Stimulated activated CD4-positive, alpha-beta T cell treated with anti-CD3 and anti-CD28 coated beads, Interleukin-15, amount 100 ng/mL, for 1 hour (primary cell): ENCODE data around the gene AGPAT4.
"Not testable (repeated sequence)": the region's sequence is repeated elsewhere in the genome, so short reads cannot be mapped to it uniquely, and the experiment has no call there.

Experiments
- DNase-seq, 2 donors: peaks; one replicate each; pipeline ENCODE4 v3.0.0-alpha.2; 2020; ENCODE audit warnings: low read depth in 1 of 2, low spot score in 1 of 2

The AGPAT4 gene

GRCh38 chr6:161141173-161141572, 132.7 kb downstream of the AGPAT4 start:
- DNase-seq, result no peak

- DNase-seq, result no peak
Measured at GRCh38 chr6:161140554-161140875, 133.3 kb downstream of the AGPAT4 start.

DNA sequence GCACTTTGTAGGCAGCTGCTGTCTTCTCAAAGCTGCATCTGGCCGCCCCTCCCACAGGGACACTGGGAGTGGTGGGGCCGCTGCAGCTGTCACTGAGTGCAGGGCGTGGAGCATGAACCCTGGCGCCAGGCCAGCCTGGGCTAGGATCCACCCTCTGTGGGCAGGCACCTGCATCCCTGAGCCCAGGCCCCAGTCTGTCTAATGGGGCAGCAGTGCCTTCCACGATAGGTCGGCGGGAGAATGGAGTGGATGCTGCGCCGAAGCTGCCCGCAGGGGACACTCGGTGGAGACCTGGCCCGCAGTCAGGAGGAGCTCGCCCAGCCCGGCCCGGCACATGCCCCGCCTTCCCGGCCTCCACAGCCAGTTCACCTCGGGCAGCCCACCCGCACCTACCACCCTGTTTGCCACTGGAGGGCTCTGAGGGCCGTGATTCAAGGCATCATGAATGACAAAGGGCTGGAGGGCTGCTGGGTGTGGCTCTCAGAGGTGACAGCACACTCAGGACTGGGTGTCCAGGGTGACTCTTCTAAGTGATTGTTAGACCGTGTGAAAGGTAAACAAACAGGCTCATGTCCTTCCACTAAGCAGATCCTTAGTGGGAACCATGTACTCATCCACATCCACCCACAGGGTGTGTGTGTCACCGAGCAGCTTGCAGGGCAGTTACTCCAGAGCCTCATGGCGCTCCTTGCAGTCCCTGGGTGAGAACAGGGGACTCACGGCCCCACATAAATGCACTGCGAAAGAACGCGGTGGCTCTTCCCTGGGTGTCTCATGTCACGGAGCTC, 133.9 kb downstream of the AGPAT4 start:
- DNase-seq, result no peak

DNA sequence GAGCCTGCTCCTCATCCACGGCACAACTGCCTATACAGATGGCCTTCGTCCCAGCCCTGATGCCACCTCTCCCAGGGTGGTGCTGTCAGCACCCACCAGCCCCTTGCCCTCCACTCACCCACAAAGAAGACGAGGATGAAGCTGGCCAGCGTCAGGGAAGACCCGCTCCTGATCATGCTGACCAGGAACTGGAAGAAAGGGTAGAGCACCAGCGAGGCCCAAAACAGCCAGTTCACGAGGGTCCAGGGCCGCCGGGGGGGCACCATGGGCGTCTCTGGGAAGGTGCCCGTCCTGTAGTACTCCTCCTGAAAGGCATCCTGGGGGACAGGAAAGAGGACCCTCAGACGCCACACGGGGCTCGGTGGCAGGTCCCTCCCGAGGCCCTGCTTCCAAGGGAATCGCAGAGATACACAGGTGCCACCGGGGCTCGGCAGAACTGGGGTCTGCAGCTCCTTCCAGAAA, 134.5 kb downstream of the AGPAT4 start:
- DNase-seq, result no peak

GRCh38 chr6:161138543-161139303, 135.1 kb downstream of the AGPAT4 start:
- DNase-seq, result no peak

DNA sequence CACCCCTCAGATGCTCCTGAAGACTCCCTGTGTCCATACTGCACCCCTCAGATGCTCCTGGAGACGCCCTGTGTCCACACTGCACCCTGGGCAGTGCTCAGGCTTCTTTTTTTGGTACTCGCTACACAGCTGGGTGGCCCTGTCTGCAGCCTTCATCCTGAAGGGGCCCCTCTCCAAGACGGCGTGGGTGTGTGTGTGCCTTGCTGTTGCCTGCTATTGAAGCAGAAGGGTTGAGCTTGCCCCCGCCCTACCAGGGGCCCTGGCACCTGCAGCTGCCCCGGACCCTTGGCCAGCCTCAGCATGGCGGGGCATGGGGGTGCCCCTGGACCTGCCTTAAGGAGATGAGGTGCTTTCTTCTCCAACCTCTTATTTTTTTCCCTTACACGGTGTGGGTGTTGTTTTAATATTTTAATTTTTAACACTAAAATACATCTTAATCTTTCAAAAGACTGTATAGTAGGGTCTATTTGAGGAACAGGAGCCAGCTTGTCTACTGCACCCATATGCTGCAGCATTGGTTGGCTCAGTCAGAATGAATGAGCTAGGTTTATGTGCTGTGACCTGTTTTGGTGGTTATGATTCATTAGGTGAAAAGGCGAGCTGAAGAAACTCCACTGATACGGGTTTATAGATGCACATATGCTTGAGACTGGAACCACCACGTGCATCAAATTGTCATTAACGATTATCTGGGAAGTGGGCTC, 135.9 kb downstream of the AGPAT4 start:
- DNase-seq, result no peak

- no peak for DNase-seq
Measured at GRCh38 chr6:161137320-161137719, 136.5 kb downstream of the AGPAT4 start.

DNA sequence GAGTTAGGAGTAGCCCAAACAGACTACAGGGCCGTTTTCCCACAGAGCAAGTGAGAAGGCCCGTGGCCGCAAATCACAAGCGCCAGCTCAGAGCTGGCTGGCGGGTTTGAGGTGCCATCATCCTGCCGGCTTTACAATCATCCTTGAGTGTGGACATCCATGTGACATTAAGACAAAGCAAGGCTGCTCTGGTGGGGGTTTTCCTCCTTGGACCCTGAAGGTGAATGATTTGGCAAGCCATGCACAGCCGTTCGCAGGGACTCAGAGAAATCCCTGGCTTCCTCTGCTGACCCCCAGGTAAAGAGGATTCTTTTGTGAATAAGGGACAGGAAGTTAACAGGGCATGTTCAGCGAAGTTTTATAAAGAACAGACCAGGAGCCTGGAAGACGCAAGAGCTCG, 137.2 kb downstream of the AGPAT4 start:
- DNase-seq, result no peak

- DNase-seq, result no peak
Measured at GRCh38 chr6:161135695-161136591, 137.9 kb downstream of the AGPAT4 start.

DNA sequence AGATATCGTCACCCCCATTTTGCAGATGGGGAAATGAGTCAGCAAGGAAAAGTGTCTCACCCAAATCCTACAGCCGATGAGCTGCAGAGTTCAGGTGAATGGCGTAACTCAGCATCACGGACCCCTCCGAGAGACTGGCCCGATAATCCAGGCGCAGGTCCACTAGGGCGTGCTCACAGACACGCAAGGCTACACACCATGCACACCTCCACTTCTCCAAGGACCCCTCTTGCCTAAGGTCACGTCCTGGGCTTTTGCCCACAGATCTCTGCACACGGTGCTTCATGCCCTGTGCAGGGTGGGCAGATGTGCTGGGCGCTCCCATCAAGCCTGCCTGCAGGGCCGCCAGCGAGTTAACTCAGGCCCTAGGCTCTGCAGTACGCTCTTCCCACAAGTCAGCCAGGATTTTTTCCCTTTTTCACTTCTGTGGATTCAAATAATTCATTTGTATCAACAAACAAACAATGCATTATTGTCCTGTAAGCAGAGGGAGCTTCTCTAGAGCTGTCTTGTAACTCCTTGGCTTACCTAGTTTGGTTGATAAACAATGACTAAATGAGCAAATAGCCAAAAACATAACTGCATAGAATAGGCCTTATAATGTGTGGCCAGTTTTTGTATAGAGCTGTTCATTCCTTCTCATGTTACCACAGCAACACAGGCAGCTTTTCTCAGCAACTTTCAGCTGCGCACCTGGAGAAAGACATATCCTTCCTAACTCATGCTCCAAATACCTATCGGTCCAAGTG, 139.1 kb downstream of the AGPAT4 start:
- no peak for DNase-seq

DNA sequence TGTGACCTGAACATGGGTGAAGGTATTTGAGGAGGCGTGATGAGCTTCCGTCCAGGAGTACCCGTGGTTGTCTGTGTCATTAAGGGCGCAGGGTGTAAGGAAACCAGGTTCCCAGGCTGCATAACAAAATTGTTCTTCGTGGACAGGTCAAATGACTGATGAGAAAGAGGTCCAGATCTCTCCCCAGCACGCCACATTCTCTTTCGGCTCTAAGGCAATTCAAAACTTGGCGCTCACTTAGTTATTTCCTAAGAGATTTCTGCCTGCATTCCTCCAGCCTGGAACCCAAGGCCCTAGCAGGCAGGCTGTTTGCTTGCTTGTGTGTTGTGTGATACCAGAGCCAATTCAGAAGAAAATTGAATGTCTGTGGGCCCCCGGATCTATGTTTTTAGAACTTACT, 139.9 kb downstream of the AGPAT4 start:
- DNase-seq, result no peak

- no peak for DNase-seq
Measured at GRCh38 chr6:161132384-161132783, 141.5 kb downstream of the AGPAT4 start.

DNA sequence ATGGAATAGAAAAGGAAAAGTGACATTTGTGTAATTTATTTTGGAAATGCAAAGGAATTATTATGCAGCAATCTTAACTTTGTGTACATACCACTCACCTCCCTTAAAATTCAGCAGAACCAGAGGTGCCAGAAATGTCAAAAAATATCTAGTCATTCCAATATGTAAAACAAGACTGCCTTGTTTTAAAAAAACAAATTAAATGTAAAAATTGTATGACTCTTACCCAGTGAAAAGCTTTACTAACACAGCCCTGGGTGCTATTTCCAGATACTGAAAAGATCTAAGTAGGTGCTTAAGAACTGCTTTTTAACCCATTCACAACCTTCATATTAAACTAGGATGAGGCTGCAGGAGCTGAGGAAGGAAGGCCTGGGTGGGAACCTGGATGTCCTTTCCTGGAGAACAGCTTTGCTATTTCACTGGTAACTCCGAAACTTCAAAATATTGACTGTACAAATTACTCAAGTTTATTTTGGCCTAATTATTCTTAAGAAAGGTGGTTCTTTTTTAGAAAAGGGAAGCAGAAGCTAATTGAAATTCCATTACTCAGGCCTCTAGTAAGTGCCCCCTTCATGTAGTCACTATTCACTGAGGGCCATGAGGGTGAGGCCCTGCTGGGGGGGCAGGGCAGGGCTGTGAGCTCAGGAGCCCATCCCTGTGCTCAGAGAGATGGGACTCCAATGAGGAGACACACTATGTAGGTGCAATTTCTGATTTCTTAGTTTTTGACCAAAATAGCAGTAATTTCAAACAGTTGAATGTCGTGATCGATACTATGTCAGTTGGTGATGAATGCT, 142.7 kb downstream of the AGPAT4 start:
- DNase-seq, result no peak

- no peak for DNase-seq
Measured at GRCh38 chr6:161130541-161130940, 143.3 kb downstream of the AGPAT4 start.

DNA sequence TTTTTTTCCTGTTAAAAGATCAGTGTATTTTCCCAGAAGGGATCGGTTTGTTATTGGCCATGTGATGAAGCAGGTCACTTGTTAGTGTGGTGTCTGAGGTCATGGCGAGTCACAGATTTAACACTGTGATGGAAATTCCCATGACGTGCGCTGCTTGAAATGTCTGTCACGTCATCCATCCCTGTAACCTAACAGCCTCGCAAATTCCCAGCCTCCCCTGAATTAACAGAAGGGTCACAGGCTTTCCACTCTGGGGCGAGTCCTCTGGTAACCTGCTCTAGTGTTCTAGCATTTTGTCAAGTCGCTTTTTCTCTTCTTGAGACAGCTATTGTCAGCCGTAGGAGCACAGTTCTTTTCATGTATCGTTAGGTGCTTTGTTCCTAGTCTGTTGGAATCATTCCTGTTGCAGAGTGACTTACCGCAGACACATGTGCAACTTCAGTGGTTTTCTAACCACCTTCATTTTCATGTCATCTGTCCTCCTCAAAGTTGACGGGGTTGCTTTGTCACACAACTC, 145.1 kb downstream of the AGPAT4 start:
- no peak for DNase-seq

GRCh38 chr6:161128230-161128629, 145.6 kb downstream of the AGPAT4 start:
- DNase-seq, result no peak

DNA sequence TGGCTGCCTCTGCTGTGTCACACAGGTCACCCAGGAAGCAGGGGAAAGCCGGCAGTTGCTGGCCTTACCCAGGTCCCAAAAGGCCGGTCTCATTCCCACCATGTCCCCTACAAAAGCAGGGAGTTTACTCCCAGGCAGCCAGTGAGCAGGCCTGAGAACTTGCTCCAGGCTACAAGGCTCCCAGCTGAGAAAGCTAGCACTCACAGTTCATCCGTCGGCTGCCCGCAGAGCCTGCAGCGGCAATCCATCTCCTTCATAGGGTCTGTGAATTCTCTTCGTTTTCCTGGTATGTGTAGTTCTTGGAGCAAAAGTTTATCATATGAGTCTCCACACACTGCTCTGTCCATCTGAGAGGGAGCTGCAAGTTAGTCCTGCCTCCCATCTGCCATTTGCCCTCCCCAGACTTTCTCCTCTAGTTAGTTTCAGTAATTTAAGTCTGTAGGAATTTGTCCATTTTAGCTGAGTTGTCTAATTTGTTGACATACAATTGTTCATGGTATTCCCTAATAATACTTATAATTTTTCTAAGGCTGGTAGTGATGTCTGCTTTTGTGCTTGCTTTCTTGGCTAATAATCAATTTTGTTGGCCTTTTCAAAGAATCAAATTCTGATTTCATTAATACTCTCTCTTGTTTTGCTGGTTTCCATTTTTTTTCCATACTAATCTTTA, 146.7 kb downstream of the AGPAT4 start:
- DNase-seq, result no peak

- DNase-seq, result no peak
Measured at GRCh38 chr6:161125591-161125990, 148.3 kb downstream of the AGPAT4 start.

- not testable (repeated sequence) for DNase-seq
Measured at GRCh38 chr6:161123319-161123718, 150.5 kb downstream of the AGPAT4 start.
